Stromal cell of bone marrow (primary cell): ENCODE measurements around the gene TMEM225.
"Not testable (repeated sequence)": the region's sequence is repeated elsewhere in the genome, so short reads cannot be mapped to it uniquely, and the experiment has no call there.

Experiments
- DNase-seq: peaks from one replicate; pipeline ENCODE4 v3.0.0-alpha.2; 2012; ENCODE audit warnings: low read depth

Gene TMEM225

GRCh38 chr11:123885570-123885969, at the start of gene TMEM225:
Gene TMEM225, minus strand, starts transcription at chr11:123885670. Its CDS starts 245 bp downstream, at chr11:123885425.
- no peak for DNase-seq

- no peak for DNase-seq
Measured at GRCh38 chr11:123924027-123924426, 38.6 kb upstream of the TMEM225 start.

- no peak for DNase-seq
Measured at GRCh38 chr11:123920943-123921342, 35.5 kb upstream of the TMEM225 start.

- DNase-seq, result no peak
Measured at GRCh38 chr11:123905826-123906225, 20.4 kb upstream of the TMEM225 start.

GRCh38 chr11:123904932-123905331, 19.5 kb upstream of the TMEM225 start:
- DNase-seq, result no peak

GRCh38 chr11:123903932-123904331, 18.5 kb upstream of the TMEM225 start:
- no peak for DNase-seq

GRCh38 chr11:123901867-123902266, 16.4 kb upstream of the TMEM225 start, which contains the start of gene OR8D4:
Gene OR8D4, plus strand, starts transcription at chr11:123902167. Its CDS starts 4,265 bp downstream, at chr11:123906432.
- DNase-seq, result no peak

- DNase-seq, result no peak
Measured at GRCh38 chr11:123899792-123900191, 14.3 kb upstream of the TMEM225 start.

GRCh38 chr11:123892031-123892430, 6.6 kb upstream of the TMEM225 start:
- DNase-seq, result no peak

- no peak for DNase-seq
Measured at GRCh38 chr11:123880912-123881311, 4.6 kb downstream of the TMEM225 start.

- not testable (repeated sequence) for DNase-seq
Measured at GRCh38 chr11:123867795-123868194, 17.7 kb downstream of the TMEM225 start.

- not testable (repeated sequence) for DNase-seq
Measured at GRCh38 chr11:123865293-123865692, 20.2 kb downstream of the TMEM225 start.

- DNase-seq, result no peak
Measured at GRCh38 chr11:123859731-123860130, 25.7 kb downstream of the TMEM225 start.

- no peak for DNase-seq
Measured at GRCh38 chr11:123856444-123856843, 29.0 kb downstream of the TMEM225 start.

GRCh38 chr11:123853038-123853437, 32.4 kb downstream of the TMEM225 start:
- DNase-seq, result no peak

- DNase-seq, result no peak
Measured at GRCh38 chr11:123852321-123852720, 33.1 kb downstream of the TMEM225 start.

GRCh38 chr11:123851110-123851509, 34.4 kb downstream of the TMEM225 start:
- no peak for DNase-seq

- DNase-seq, result no peak
Measured at GRCh38 chr11:123841174-123841573, 44.3 kb downstream of the TMEM225 start.

- no peak for DNase-seq
Measured at GRCh38 chr11:123839131-123839530, 46.3 kb downstream of the TMEM225 start.

- DNase-seq, result no peak
Measured at GRCh38 chr11:123838659-123839058, 46.8 kb downstream of the TMEM225 start.

- DNase-seq, result no peak
Measured at GRCh38 chr11:123838199-123838598, 47.3 kb downstream of the TMEM225 start.

GRCh38 chr11:123833095-123833494, 52.4 kb downstream of the TMEM225 start:
- DNase-seq, result no peak
